HepG2 (cell line): ENCODE measurements around the gene SKIC2. TPM values are rescaled to one million over a fixed set of nuclear protein-coding genes. Genes with fewer than 3 reads are reported as not detected.

Experiments used
- AGO2 ChIP-seq: fragments of 200-400 bp; formaldehyde crosslinking; optimal IDR thresholded peaks from 2 replicates; pipeline ENCODE3; 2017; ENCODE audit warnings: mild to moderate bottlenecking, low read depth, low read length, moderate library complexity
- CTCF ChIP-seq: sonication (generic); formaldehyde crosslinking; IDR thresholded peaks from 2 replicates; pipeline ENCODE4 v1.5.0; 2020; ENCODE audit warnings: mild to moderate bottlenecking, missing genetic modification reagents, moderate library complexity
- FLYWCH1 ChIP-seq: sonication (generic); formaldehyde crosslinking; IDR thresholded peaks from 2 replicates; pipeline ENCODE4 v1.8.1; 2023; ENCODE audit warnings: mild to moderate bottlenecking, missing genetic modification reagents
- FOXK1 ChIP-seq: sonication (generic); formaldehyde crosslinking; IDR thresholded peaks from 2 replicates; pipeline ENCODE4 v1.4.0; 2020; ENCODE audit warnings: low read depth, missing genetic modification reagents, borderline replicate concordance
- LRRFIP1 ChIP-seq: sonication (generic); formaldehyde crosslinking; conservative IDR thresholded peaks from 2 replicates; pipeline ENCODE4 v1.4.0; 2020; ENCODE audit warnings: missing genetic modification reagents
- MAFK ChIP-seq, 2 experiments: IDR thresholded peaks in 1 of 2; conservative IDR thresholded peaks in 1 of 2; 2 replicates each; pipeline ENCODE4 v1.6.1; 2011; ENCODE audit warnings: improper control_type of control experiment in 2 of 2, low read length in 2 of 2
- NR2C2 ChIP-seq: sonication (generic); formaldehyde crosslinking; IDR thresholded peaks from 2 replicates; pipeline ENCODE4 v1.4.0; 2020; ENCODE audit warnings: missing genetic modification reagents, mild to moderate bottlenecking, moderate library complexity, borderline replicate concordance
- NR2F1 ChIP-seq, 2 experiments: fragments of 450-650 bp in 1 of 2; formaldehyde crosslinking in 1 of 2; IDR thresholded peaks; 2 replicates each; pipeline versions ENCODE4 v1.5.0 to v1.6.1; 2016 to 2020; ENCODE audit warnings: mild to moderate bottlenecking in 1 of 2, missing compliant biosample characterization in 1 of 2, missing genetic modification reagents in 1 of 2, moderate library complexity in 1 of 2
- ONECUT2 ChIP-seq: sonication (generic); formaldehyde crosslinking; IDR thresholded peaks from 2 replicates; pipeline ENCODE4 v1.4.0; 2020; ENCODE audit warnings: missing genetic modification reagents
- POLR2AphosphoS5 ChIP-seq: IDR thresholded peaks from 2 replicates; pipeline ENCODE4 v1.6.1; 2012; ENCODE audit warnings: low read depth, low read length
- SMAD3 ChIP-seq: sonication (generic); formaldehyde crosslinking; IDR thresholded peaks from 2 replicates; pipeline ENCODE4 v1.4.0; 2020; ENCODE audit warnings: missing genetic modification reagents
- TBP ChIP-seq: sonication (generic); formaldehyde crosslinking; IDR thresholded peaks from 2 replicates; pipeline ENCODE4 v1.5.0; 2020; ENCODE audit warnings: missing genetic modification reagents
- WIZ ChIP-seq: sonication (generic); formaldehyde crosslinking; IDR thresholded peaks from 2 replicates; pipeline ENCODE4 v1.5.1; 2020; ENCODE audit warnings: mild to moderate bottlenecking, missing genetic modification reagents
- ZKSCAN8 ChIP-seq: IDR thresholded peaks from 2 replicates; pipeline ENCODE4 v1.6.1; 2016; ENCODE audit warnings: borderline replicate concordance, missing genetic modification reagents, missing compliant biosample characterization
- ZNF136 ChIP-seq: sonication (generic); formaldehyde crosslinking; IDR thresholded peaks from 2 replicates; pipeline ENCODE4 v1.8.1; 2022; ENCODE audit warnings: low read depth, mild to moderate bottlenecking, moderate library complexity, missing genetic modification reagents
- ZNF292 ChIP-seq: sonication (generic); formaldehyde crosslinking; IDR thresholded peaks from 2 replicates; pipeline ENCODE4 v1.8.1; 2022; ENCODE audit warnings: mild to moderate bottlenecking, low read depth, missing genetic modification reagents, borderline replicate concordance
- ZNF430 ChIP-seq: sonication (generic); formaldehyde crosslinking; IDR thresholded peaks from 2 replicates; pipeline ENCODE4 v1.9.0; 2021; ENCODE audit warnings: mild to moderate bottlenecking, missing genetic modification reagents
- ZNF572 ChIP-seq: sonication (generic); formaldehyde crosslinking; IDR thresholded peaks from 2 replicates; pipeline ENCODE4 v1.5.1; 2020; ENCODE audit warnings: mild to moderate bottlenecking, missing genetic modification reagents
- ZNF768 ChIP-seq: sonication (generic); formaldehyde crosslinking; IDR thresholded peaks from 2 replicates; pipeline ENCODE4 v1.4.0; 2020; ENCODE audit warnings: missing genetic modification reagents
- ZNF773 ChIP-seq: sonication (generic); formaldehyde crosslinking; IDR thresholded peaks from 2 replicates; pipeline ENCODE4 v1.4.0; 2020; ENCODE audit warnings: missing genetic modification reagents, borderline replicate concordance
- ZNF777 ChIP-seq: sonication (generic); formaldehyde crosslinking; IDR thresholded peaks from 2 replicates; pipeline ENCODE4 v1.4.0; 2020; ENCODE audit warnings: missing genetic modification reagents
- ZSCAN25 ChIP-seq: sonication (generic); formaldehyde crosslinking; IDR thresholded peaks from 2 replicates; pipeline ENCODE4 v1.8.0; 2022; ENCODE audit warnings: mild to moderate bottlenecking, missing genetic modification reagents
- polyA plus RNA-seq, 8 experiments: library from polyadenylated mRNA; depleted of rRNA in 3 of 8; stranded (reverse) in 7 of 8; unstranded in 1 of 8; fragments of >200 nt; fragmentation: Illumina TruSeq in 4 of 8; extraction: Trizol in 4 of 8; gene quantifications; 2 replicates each; pipeline versions ENCODE4 v1.2.1 to v1.2.3, GENCODE V29; 2011 to 2016; ENCODE audit warnings: low read depth in 4 of 8, missing spikeins in 1 of 8, mixed read lengths in 1 of 8; ENCODE audit not compliant: insufficient read depth in 1 of 8
- total RNA-seq, 5 experiments: library from RNA; depleted of rRNA; stranded (reverse); fragments of >200 nt; fragmentation: Illumina TruSeq; extraction: Trizol; gene quantifications; 2 replicates each; pipeline ENCODE4 v1.2.3, GENCODE V29; 2016; ENCODE audit warnings: low read depth in 1 of 5
- TF ChIP-seq, protein P1 (sequence below): sonication (generic); formaldehyde crosslinking; IDR thresholded peaks from 2 replicates; pipeline ENCODE4 v1.4.0; 2020; ENCODE audit warnings: low read depth, missing genetic modification reagents

Gene SKIC2
- total and polyA plus RNA-seq, 2 of the 13 experiments (the other 11 are each of a cell fraction or from before 2014, with no cell fraction given) = 67.1 to 68.4 TPM

DNA sequence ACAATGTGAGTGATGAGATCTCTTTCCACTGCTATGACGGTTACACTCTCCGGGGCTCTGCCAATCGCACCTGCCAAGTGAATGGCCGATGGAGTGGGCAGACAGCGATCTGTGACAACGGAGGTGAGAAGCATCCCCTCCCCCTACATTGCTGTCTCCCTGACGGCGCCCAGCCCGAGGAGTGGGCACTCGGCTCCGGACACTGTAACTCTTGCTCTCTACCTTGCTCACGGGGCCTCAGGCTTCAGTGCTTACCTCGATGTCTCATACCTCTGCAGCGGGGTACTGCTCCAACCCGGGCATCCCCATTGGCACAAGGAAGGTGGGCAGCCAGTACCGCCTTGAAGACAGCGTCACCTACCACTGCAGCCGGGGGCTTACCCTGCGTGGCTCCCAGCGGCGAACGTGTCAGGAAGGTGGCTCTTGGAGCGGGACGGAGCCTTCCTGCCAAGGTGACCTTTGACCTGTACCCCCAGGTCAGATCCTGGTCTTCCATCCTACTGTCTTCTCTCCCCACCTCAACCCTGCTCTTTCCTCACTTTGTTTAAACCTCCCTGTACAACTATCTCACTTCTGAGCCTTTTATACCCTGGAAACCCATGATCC, 11.8 kb upstream of the SKIC2 start (continued):
- TF ChIP-seq ZNF136 = no peak
- TF ChIP-seq ZNF773 (CRISPR knock-in tag) = no peak
- no peak for TF ChIP-seq ZNF430
- peak; percentile 87 for TF ChIP-seq ZNF572 (CRISPR knock-in tag)
- TF ChIP-seq MAFK (conservative IDR thresholded peaks at IDR 0.05 in 1 of 2, IDR thresholded peaks at IDR 0.05 in 1 of 2; ENCODE audit: low read length in 2 of 2) = no peak
- TF ChIP-seq, protein P1, sequence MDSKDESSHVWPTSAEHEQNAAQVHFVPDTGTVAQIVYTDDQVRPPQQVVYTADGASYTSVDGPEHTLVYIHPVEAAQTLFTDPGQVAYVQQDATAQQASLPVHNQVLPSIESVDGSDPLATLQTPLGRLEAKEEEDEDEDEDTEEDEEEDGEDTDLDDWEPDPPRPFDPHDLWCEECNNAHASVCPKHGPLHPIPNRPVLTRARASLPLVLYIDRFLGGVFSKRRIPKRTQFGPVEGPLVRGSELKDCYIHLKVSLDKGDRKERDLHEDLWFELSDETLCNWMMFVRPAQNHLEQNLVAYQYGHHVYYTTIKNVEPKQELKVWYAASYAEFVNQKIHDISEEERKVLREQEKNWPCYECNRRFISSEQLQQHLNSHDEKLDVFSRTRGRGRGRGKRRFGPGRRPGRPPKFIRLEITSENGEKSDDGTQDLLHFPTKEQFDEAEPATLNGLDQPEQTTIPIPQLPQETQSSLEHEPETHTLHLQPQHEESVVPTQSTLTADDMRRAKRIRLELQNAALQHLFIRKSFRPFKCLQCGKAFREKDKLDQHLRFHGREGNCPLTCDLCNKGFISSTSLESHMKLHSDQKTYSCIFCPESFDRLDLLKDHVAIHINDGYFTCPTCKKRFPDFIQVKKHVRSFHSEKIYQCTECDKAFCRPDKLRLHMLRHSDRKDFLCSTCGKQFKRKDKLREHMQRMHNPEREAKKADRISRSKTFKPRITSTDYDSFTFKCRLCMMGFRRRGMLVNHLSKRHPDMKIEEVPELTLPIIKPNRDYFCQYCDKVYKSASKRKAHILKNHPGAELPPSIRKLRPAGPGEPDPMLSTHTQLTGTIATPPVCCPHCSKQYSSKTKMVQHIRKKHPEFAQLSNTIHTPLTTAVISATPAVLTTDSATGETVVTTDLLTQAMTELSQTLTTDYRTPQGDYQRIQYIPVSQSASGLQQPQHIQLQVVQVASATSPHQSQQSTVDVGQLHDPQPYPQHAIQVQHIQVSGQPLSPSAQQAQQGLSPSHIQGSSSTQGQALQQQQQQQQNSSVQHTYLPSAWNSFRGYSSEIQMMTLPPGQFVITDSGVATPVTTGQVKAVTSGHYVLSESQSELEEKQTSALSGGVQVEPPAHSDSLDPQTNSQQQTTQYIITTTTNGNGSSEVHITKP (CRISPR knock-in tag) = no peak
- no peak for TF ChIP-seq WIZ (CRISPR knock-in tag)
- 0 out of 2 replicates have a peak, but pooled peaks have one; percentile 29 for TF ChIP-seq ZNF777 (CRISPR knock-in tag)
- TF ChIP-seq NR2C2 (CRISPR knock-in tag) = peak; percentile 73
- no peak for TF ChIP-seq LRRFIP1 (CRISPR knock-in tag)
- no peak for TF ChIP-seq ZKSCAN8 (CRISPR knock-in tag)
- no peak for TF ChIP-seq ONECUT2 (CRISPR knock-in tag)
- no peak for TF ChIP-seq ZSCAN25 (CRISPR knock-in tag)
- no peak for TF ChIP-seq ZNF292 (CRISPR knock-in tag)
- peak; percentile 91 for TF ChIP-seq AGO2
- no peak for TF ChIP-seq POLR2AphosphoS5
- TF ChIP-seq FLYWCH1 (CRISPR knock-in tag) = 0 out of 2 replicates have a peak, but pooled peaks have one; percentile 52
- TF ChIP-seq NR2F1 (CRISPR knock-in tag; IDR thresholded peaks at IDR 0.05) = peak in 1 of 2 experiments; percentile 22; a peak in 1 of 4 replicates
- TF ChIP-seq SMAD3 (CRISPR knock-in tag) = no peak
- no peak for TF ChIP-seq FOXK1 (CRISPR knock-in tag)
- peak; percentile 59; the same call in 1 of the 2 replicates for TF ChIP-seq ZNF768 (CRISPR knock-in tag)
- TF ChIP-seq TBP (CRISPR knock-in tag) = no peak
- no peak for TF ChIP-seq CTCF (CRISPR knock-in tag)
